SKM-1 (cell line): Measurements from ENCODE around the gene CLEC16A.
"Not testable (repeated sequence)": the region's sequence is repeated elsewhere in the genome, so short reads cannot be mapped to it uniquely, and the experiment has no call there.

Source experiments
- DNase-seq: peaks from one replicate; lab custom pipeline; 2025; ENCODE audit not compliant: unreplicated experiment; lab: John Stamatoyannopoulos, UW

Gene CLEC16A

GRCh38 chr16:10925285-10925684 is 19.1 kb upstream of the CLEC16A start:
- DNase-seq, result not testable (repeated sequence)

GRCh38 chr16:10926094-10926493 is 18.3 kb upstream of the CLEC16A start:
- DNase-seq, result no peak

- DNase-seq, result no peak
Observed at GRCh38 chr16:10926867-10927266, 17.5 kb upstream of the CLEC16A start.

- DNase-seq, result no peak
Observed at GRCh38 chr16:10927497-10928112, 16.8 kb upstream of the CLEC16A start.

- not testable (repeated sequence) for DNase-seq
Observed at GRCh38 chr16:10929097-10929496, 15.3 kb upstream of the CLEC16A start.

- no peak for DNase-seq
Observed at GRCh38 chr16:10929853-10930754, 14.3 kb upstream of the CLEC16A start.

- DNase-seq, result no peak
Observed at GRCh38 chr16:10930755-10931093, 13.6 kb upstream of the CLEC16A start.

GRCh38 chr16:10931134-10931533 is 13.2 kb upstream of the CLEC16A start:
- no peak for DNase-seq

GRCh38 chr16:10931977-10932632 is 12.3 kb upstream of the CLEC16A start:
- no peak for DNase-seq

- DNase-seq, result no peak
Observed at GRCh38 chr16:10932959-10933710, 11.2 kb upstream of the CLEC16A start.

GRCh38 chr16:10933865-10934264 is 10.5 kb upstream of the CLEC16A start:
- DNase-seq, result no peak

- no peak for DNase-seq
Observed at GRCh38 chr16:10934325-10935107, 9.8 kb upstream of the CLEC16A start.

- DNase-seq, result no peak
Observed at GRCh38 chr16:10935226-10935915, 9.0 kb upstream of the CLEC16A start.

GRCh38 chr16:10936272-10936984 is 7.9 kb upstream of the CLEC16A start:
- no peak for DNase-seq

GRCh38 chr16:10937068-10937859 is 7.1 kb upstream of the CLEC16A start:
- no peak for DNase-seq

- no peak for DNase-seq
Observed at GRCh38 chr16:10938321-10938720, 6.0 kb upstream of the CLEC16A start.

GRCh38 chr16:10938796-10939648 is 5.3 kb upstream of the CLEC16A start:
- no peak for DNase-seq
